ENCODE results near the gene TLCD3A.
A peak's percentile ranks its signal among the peaks of the same experiment; 100 is the strongest.
"Not testable (repeated sequence)": the region's sequence is repeated elsewhere in the genome, so short reads cannot be mapped to it uniquely, and the experiment has no call there.

The TLCD3A gene

GRCh38 chr17:751269-752001 lies 19.0 kb downstream of the TLCD3A start:
- peak; percentile 49 to 52 for DNase-seq

- DNase-seq: peak; percentile 94 to 97
Measured at GRCh38 chr17:752002-752619, 19.7 kb downstream of the TLCD3A start, which contains the start of gene GEMIN4. Gene GEMIN4, minus strand, starts transcription at chr17:752264. Its CDS starts 122 bp downstream, at chr17:752142.

GRCh38 chr17:752620-753219 lies 20.3 kb downstream of the TLCD3A start:
- no peak for DNase-seq

GRCh38 chr17:753418-753817 lies 21.0 kb downstream of the TLCD3A start:
- DNase-seq: no peak

- not testable (repeated sequence) for DNase-seq
Measured at GRCh38 chr17:755319-755961, 23.0 kb downstream of the TLCD3A start.

- not testable (repeated sequence) for DNase-seq
Measured at GRCh38 chr17:756010-756567, 23.7 kb downstream of the TLCD3A start.

GRCh38 chr17:759964-760363 lies 27.6 kb downstream of the TLCD3A start:
- DNase-seq: no peak

GRCh38 chr17:760371-760770 lies 28.0 kb downstream of the TLCD3A start:
- DNase-seq: no peak

GRCh38 chr17:767076-767475 lies 34.7 kb downstream of the TLCD3A start:
- no peak for DNase-seq

- DNase-seq: no peak
Measured at GRCh38 chr17:773016-773415, 40.6 kb downstream of the TLCD3A start.

- DNase-seq: no peak
Measured at GRCh38 chr17:773467-774312, 41.3 kb downstream of the TLCD3A start.

- DNase-seq: no peak
Measured at GRCh38 chr17:774313-774584, 41.9 kb downstream of the TLCD3A start.

- no peak for DNase-seq
Measured at GRCh38 chr17:778096-778495, 45.7 kb downstream of the TLCD3A start.

GRCh38 chr17:781805-782731 lies 49.7 kb downstream of the TLCD3A start, which contains the start of the genes GLOD4 and MRM3:
Gene GLOD4, minus strand, starts transcription at chr17:782280. Its CDS starts 25 bp downstream, at chr17:782255.
Gene MRM3, plus strand, starts transcription at chr17:782353. Its CDS starts 26 bp downstream, at chr17:782379.
- peak; percentile 92 to 95 for DNase-seq

- DNase-seq: no peak
Measured at GRCh38 chr17:784143-784542, 51.7 kb downstream of the TLCD3A start.

- DNase-seq: not testable (repeated sequence)
Measured at GRCh38 chr17:785901-786300, 53.5 kb downstream of the TLCD3A start.

- no peak for DNase-seq
Measured at GRCh38 chr17:787641-788221, 55.3 kb downstream of the TLCD3A start.

- no peak for DNase-seq
Measured at GRCh38 chr17:788551-788950, 56.2 kb downstream of the TLCD3A start.

- no peak for DNase-seq
Measured at GRCh38 chr17:789160-789840, 56.9 kb downstream of the TLCD3A start.

Measured in CD4-positive, alpha-beta T cell treated with Interleukin-1 beta for 1 hour (primary cell).